NCI-H128 (cell line): ENCODE data around the gene ADGRV1.

ENCODE experiments used
- DNase-seq: peaks from one replicate; lab custom pipeline; 2025; ENCODE audit not compliant: unreplicated experiment; lab: John Stamatoyannopoulos, UW

ADGRV1 gene

DNA sequence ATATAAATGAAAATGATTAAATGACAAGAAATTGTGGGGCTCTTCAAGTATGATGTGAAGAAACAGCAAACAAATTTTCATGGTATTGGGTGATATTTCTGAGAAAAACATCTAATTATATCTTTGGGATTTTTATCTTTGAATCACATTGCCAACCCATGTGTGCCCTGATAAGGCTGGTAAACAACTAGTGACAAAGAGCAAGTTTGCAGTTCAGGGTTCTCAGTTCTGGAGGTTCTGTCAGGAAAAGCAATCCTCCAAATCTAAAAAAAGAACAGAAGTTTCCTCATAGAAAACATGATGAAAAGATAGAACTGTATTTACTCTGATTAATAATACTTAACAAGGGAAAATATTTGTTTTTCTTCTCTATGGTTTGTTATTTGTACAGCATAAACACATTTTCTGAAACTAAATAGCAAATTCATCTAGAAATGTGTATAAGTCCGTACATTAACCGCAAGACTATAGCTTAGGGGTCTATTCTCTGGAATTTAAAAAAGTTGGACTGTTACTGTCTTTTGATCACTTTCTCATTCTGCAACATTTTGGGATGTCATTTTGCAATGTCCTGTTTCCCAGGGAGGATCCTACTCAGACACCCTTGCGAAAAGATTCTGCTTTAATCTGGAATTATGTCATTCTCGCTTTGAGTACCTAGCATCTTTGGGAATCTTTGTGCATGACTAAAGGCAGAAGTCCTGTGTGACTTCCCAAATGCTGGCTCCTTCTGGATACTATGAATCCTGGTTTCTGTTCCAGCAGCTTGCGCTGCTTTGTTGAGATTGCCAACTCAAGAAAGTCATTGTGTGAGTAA is 308.5 kb downstream of the ADGRV1 start:
- DNase-seq: no peak

DNA sequence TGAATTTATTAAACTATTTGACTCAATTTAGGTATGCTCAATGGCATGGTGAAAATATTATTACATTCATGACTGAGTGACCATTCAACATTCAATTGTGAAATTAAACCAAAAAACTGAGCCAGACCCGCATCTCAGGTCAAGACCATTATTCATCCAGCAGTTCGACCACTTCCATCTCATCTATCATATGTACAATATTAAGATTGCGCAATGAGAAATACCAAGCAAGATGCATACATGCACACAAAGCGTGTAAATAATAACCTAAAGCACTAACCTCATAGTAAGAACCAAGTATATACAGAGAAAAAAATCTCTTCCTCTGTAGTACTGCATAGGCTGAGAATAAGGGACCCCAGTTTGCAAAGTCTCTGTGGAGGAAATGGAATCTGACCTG is 310.2 kb downstream of the ADGRV1 start:
- DNase-seq: no peak

DNA sequence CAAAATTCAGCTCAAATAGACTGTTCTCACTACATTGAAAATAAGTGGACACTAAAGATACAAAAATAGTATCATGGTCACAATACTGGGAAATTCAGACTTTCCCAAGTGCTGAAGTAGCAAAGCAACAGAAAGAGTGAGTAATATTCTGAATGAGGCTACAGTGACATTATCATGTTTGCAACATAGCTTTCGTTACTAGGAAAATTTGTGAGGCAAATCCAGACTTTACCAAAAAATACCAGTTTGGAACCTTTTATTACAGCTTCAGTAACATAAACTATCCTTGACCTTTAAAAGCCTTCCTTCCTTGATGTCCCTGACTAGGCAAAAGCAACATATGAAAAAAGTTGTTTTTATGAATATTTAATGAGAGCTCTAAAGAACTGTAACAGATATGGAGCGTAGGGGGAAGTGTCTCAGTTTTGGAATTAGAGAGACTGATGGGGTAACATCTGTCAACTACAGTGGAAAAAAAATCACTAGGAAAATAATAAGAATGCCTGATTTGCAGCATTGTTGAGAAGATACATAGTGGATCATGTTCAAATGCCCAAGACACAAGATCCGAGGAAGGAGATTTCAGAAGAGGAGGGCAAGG is 312.9 kb downstream of the ADGRV1 start:
- DNase-seq: no peak

- no peak for DNase-seq
These were observed 314.5 kb downstream of the ADGRV1 start for GRCh38 chr5:90873033-90873517.

DNA sequence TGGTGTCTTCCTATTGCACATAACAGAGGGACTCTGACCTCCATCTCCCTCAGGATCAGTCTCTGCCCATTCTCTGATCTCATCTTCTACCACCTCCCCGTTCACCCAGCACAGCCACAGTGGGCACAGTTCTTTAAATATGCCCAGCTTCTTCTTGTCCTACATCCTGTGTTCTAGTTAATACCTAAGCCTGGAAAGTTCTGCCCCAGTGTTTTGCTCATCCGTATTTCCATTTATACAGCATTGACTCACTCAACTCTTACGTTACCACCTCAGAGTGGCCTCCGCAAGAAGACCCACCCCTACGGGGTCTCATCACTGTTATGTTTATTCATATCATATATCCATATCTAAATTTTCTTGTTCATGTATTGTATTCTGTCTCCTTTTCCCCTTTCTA is 315.5 kb downstream of the ADGRV1 start:
- no peak for DNase-seq

DNA sequence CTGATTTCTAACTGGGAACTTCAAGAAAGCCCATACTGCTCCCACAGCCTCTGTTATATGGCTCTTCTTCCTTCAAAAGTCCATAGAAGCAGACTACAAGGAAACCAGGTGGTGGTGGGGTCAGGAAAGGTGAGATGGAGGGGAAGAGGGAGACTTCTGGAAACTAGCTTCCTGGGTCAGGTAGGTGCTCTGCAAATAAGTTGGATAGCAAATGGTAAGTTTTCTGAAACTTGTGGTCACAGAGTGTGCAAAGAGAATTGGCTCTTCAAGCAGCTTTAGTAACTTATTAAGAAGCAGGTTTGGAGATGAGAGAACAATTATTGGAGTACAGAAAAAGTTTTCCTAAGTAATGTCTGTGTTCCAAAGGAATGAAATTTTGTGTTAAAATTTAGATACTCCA is 316.9 kb downstream of the ADGRV1 start:
- DNase-seq: no peak

GRCh38 chr5:90876366-90876765 is 317.8 kb downstream of the ADGRV1 start:
- DNase-seq: no peak

GRCh38 chr5:90877049-90877448 is 318.5 kb downstream of the ADGRV1 start:
- DNase-seq: no peak

DNA sequence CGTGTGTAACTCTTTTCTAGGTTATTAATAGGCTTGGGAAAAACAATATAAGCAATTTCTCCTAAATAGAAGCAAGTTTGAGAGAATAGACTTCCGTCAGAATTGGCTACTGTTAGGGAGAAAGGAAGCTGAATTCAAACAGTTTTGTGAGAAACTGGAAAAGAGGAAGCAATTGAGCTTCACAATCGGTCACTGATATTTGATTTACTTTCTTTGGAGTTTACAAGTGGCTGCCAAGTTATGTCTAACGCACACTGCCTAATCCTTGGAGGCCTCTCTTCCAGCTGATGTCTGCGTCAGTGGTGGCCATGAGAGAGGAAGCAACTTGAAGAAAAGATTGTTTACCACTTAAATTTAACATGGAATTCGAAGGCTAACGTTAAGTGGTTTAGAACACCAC is 319.5 kb downstream of the ADGRV1 start:
- DNase-seq: no peak

GRCh38 chr5:90878549-90879196 is 320.1 kb downstream of the ADGRV1 start:
- DNase-seq: no peak

- DNase-seq: no peak
These were observed 323.1 kb downstream of the ADGRV1 start for GRCh38 chr5:90881626-90882150.

DNA sequence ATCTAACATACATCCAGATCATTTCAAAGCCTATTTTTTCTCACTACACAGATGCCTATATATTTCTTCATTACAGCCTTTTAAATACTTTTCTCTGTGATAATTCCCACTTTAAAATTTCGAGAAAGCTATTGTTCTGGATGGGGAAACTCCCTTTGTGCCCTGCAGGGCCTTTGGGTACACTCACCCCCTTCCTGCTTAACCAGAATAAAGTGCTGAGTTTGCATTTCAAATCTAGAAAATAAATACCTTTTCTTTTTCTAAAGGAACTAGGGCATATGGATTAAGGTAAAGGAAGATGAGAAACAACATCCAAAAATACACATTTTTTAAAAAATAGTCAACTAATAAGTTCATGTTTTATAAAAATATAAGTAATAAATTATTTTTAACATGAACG is 323.9 kb downstream of the ADGRV1 start:
- no peak for DNase-seq

- no peak for DNase-seq
These were observed 326.7 kb downstream of the ADGRV1 start for GRCh38 chr5:90885180-90885868.

GRCh38 chr5:90886381-90886780 is 327.8 kb downstream of the ADGRV1 start:
- no peak for DNase-seq

GRCh38 chr5:90888511-90889324 is 330.1 kb downstream of the ADGRV1 start:
- no peak for DNase-seq

DNA sequence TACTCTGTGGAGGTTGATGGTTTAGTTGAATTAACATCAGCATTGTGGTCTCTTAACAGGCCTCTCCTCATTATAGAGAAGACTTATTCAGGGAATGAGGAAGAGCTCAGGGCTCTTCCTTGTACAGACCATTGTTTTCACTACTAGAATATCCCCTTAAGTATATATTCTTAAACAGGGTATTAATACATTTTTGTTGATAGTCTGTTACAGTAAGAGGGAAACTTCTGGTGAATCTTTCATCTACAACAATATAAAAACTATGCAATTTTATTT is 330.7 kb downstream of the ADGRV1 start:
- DNase-seq: no peak

- DNase-seq: no peak
These were observed 331.6 kb downstream of the ADGRV1 start for GRCh38 chr5:90890180-90890579.

GRCh38 chr5:90894866-90895420 is 336.3 kb downstream of the ADGRV1 start:
- DNase-seq: no peak

DNA sequence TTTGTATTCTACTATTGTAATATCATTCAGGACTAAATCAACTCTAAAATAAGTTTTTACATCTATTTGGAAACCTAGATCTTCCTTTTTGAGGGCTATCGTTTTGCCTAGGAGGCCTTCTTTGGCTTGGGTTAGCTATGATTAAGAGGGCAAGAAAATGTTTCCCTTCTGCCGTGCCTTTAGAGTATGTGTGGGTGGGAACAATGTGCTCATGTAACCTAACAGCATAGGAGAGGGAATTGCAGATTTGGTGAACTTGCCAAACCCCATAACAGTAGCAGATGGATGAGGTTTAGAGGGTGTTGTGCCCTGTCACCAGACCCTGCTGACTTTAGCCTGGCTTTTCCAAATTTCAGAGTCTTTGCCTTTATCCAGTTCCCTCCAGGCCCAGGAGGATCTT is 339.0 kb downstream of the ADGRV1 start:
- no peak for DNase-seq

DNA sequence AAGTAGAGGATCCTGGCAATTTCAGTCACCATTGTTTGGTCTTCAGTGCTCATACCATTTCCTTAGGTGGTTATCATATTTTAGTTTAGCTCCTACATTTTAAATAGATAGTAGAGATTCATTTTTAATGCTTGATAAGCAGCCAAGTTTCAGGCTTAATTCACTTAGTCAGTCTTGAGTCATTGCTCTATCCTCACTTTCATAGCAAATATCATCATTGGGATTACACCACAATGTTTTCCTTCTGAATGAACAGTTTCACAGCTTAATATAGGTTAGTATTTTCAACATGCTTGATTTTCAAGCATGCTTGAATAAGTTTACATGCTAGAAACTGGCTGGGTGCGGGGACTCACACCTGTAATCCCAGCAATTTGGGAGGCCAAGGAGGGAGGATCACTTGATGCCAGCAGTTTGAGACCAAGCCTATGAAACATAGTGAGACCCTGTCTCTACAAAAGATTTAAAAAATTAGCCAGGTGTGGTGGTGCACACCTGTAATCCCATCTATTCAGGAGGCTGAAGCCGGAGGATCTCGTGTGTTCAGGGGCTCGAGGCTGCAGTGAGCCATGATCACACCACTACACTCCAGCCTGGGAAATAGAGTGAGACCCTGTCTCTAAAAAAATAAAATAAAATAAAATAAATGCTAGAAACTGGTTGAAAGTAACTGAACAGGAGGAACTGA is 339.9 kb downstream of the ADGRV1 start:
- DNase-seq: no peak
